ENCODE results near the gene RTBDN.

Gene RTBDN

DNA sequence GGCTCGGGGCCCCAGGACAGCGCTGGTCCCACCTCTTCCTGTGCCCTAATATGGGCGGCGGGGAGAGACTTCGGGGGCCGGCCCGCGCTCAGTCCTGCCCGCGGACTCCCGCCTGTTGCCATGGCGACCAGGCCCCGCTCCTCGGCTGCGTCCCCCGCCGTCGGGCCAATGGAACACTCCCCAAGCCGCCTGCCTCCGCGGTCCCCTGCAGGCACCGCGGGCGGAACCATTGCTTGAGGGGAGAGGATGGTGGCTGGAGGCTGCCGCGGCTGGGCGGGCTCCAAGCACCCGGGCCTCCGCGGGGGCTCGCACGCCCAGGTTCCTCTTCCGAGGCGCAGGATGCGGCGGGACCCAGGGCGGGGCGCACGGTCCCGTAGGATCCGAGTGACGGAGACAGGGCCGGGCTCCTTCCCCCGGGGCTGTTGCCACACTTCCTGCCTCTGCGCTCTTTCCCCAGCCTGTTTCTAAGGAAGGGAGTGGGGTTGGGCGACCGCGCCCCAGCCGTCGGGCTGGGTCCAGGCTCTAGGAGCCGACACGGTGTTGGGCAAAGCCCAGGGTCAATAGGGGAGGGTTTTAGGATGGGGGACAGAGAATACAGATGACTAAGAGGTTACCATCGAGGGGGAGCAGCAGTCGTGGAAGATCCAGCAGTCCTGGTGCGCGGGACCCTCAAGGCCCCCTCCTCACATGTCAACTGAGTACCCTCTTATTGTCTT lies 44.3 kb downstream of the RTBDN start:
- Histone ChIP-seq H2AFZ (ENCODE audit: low read length, unreplicated experiment) (no peak overlapping the region), H3K4me1 (ENCODE audit: control insufficient read depth, insufficient read depth, low read length, unreplicated experiment) (peaks cover 41% of the 10 kb centered on the region), H3K27ac (ENCODE audit: low read depth, low read length) (peak overlapping the region; percentile 100), H3K4me3 (ENCODE audit: low read depth, low read length) (peak overlapping the region; percentile 93), H3K79me2 (ENCODE audit: control insufficient read depth, insufficient read depth, low read length, unreplicated experiment) (peaks cover 20% of the 10 kb centered on the region), H3K36me3 (ENCODE audit: insufficient read depth, low read length) (no peaks in the 10 kb centered on the region), H3K27me3 (ENCODE audit: insufficient read depth, low read length) (no peaks in the 10 kb centered on the region)

DNA sequence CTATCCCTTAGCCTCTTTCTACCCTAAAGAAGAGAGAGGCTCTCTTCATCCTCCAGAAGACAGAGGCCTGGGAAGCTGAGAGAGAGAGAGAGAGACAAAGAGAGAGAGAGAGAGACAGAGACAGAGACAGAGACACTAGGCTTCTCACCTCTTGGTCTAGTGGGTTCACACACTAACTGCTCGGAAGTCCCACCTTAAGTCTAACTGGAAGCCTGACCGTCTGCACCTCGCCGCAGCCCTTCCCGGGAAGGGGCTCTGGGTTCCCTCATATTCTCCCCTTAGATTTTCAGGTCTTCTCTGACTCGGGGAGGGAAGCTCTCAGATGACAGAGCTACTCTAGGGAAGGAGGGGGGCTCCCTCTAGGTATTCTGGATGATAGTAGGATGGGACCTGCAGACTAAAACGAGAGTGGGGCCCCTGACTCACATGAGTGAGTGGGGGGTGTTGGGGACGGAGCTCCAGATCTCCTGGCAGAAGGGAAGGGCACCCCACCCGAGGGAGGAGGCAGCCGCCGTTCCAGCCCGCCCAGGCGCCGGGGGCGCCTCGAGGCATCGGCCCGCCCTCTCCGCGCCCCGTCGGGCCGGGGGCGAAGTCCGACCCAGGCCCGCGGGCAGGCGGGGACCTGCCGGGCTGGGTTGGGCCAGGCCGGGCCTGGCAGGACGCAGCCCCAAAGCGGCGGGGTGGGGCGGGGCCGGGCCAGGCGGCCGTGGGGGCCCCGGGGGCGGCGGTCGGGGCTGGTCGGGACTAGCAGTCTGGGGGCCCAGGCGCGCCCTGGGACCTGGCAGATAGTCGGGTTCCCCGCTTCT lies 45.1 kb downstream of the RTBDN start:
- peaks cover 20% of the 10 kb centered on the region for H3K79me2 ChIP-seq (ENCODE audit: control insufficient read depth, insufficient read depth, low read length, unreplicated experiment)
- peak overlapping the region; percentile 100 for H3K27ac ChIP-seq (ENCODE audit: low read depth, low read length)
- peak overlapping the region; percentile 50 for H2AFZ ChIP-seq (ENCODE audit: low read length, unreplicated experiment)
- H3K4me3 ChIP-seq (ENCODE audit: low read depth, low read length): peak overlapping the region; percentile 93
- no peaks in the 10 kb centered on the region for H3K36me3 ChIP-seq (ENCODE audit: insufficient read depth, low read length)
- H3K27me3 ChIP-seq (ENCODE audit: insufficient read depth, low read length): no peaks in the 10 kb centered on the region
- peaks cover 44% of the 10 kb centered on the region for H3K4me1 ChIP-seq (ENCODE audit: control insufficient read depth, insufficient read depth, low read length, unreplicated experiment)

DNA sequence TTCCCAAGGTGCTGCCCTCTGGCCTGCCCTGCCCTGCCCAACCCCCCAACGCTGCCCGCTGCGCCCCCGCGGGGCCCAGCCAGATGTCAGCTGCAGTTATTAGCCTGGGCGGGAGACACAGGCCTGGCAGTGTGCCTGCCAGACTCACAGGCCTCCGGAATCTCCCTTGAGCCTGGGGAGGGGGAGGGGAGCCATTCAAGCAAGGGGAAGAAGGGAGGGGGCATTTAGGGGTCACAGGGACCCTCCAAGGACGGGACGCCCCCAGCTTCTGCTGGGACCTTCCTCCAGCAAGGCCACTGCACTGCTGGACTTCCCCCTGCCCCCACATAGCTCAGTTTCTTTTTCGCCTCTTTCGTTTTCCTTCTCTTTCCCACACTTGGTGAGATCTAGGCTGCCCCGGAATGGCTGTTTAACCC lies 45.7 kb downstream of the RTBDN start:
- no peaks in the 10 kb centered on the region for H3K36me3 ChIP-seq (ENCODE audit: insufficient read depth, low read length)
- peaks cover 20% of the 10 kb centered on the region for H3K79me2 ChIP-seq (ENCODE audit: control insufficient read depth, insufficient read depth, low read length, unreplicated experiment)
- peak overlapping the region; percentile 50 for H2AFZ ChIP-seq (ENCODE audit: low read length, unreplicated experiment)
- H3K27me3 ChIP-seq (ENCODE audit: insufficient read depth, low read length): no peaks in the 10 kb centered on the region
- H3K4me3 ChIP-seq (ENCODE audit: low read depth, low read length): peak overlapping the region; percentile 93
- H3K4me1 ChIP-seq (ENCODE audit: control insufficient read depth, insufficient read depth, low read length, unreplicated experiment): peaks cover 50% of the 10 kb centered on the region
- H3K27ac ChIP-seq (ENCODE audit: low read depth, low read length): peak overlapping the region; percentile 100

DNA sequence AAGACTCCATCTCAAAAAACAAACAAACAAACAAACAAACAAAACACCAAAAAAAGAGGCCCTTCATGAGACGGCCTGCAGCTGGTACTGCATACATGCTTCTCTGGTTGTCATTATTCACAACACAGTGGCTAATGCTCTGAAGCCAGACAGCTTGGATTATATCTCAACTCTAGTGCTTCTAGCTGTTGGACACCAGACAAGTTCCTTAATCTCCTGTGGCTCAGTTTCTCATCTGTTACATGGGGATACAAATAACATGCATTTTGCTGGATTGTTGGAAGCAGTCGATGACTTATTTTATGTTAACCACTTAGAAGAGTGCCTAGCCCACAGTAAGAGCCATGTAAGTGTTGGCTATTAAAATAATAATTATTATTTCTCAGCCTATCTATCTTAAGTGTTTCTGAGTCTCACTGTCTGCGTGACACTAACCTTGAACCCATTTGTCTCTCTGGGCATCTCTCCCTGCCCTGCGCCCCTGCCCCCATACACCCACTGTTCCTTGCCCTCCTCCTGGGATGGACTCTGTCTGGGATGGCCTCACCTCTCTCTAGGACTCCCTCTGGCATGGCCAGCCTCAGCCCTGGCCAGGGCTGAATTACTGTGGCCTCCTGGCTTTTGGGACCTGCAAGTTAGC lies 46.2 kb downstream of the RTBDN start:
- H2AFZ ChIP-seq (ENCODE audit: low read length, unreplicated experiment): no peak overlapping the region
- peak overlapping the region; percentile 100 for H3K27ac ChIP-seq (ENCODE audit: low read depth, low read length)
- peak overlapping the region; percentile 93 for H3K4me3 ChIP-seq (ENCODE audit: low read depth, low read length)

DNA sequence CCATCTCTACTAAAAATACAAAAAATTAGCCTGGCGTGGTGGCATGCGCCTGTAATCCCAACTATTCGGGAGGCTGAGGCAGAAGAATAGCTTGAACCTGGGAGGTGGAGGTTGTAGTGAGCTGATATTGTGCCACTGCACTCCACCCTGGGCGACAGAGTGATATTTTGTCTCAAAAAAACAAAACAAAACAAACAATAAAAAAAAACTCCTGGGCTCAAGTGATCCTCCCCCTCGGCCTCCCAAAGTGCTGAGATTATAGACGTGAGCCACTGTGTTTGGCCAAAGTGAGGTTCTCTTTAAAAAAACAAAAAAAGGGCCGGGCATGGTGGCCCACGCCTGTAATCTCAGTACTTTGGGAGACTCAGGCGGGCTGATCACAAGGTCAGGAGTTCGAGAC lies 46.9 kb downstream of the RTBDN start:
- no peaks in the 10 kb centered on the region for H3K36me3 ChIP-seq (ENCODE audit: insufficient read depth, low read length)
- no peak overlapping the region for H3K27ac ChIP-seq (ENCODE audit: low read depth, low read length)
- no peak overlapping the region for H3K4me3 ChIP-seq (ENCODE audit: low read depth, low read length)
- no peaks in the 10 kb centered on the region for H3K27me3 ChIP-seq (ENCODE audit: insufficient read depth, low read length)
- H3K79me2 ChIP-seq (ENCODE audit: control insufficient read depth, insufficient read depth, low read length, unreplicated experiment): peaks cover 11% of the 10 kb centered on the region
- H3K4me1 ChIP-seq (ENCODE audit: control insufficient read depth, insufficient read depth, low read length, unreplicated experiment): peaks cover 60% of the 10 kb centered on the region
- H2AFZ ChIP-seq (ENCODE audit: low read length, unreplicated experiment): no peak overlapping the region

More for the DNA sequence above, 46.2 kb downstream of the RTBDN start:
- H3K27me3 ChIP-seq (ENCODE audit: insufficient read depth, low read length): no peaks in the 10 kb centered on the region
- no peaks in the 10 kb centered on the region for H3K36me3 ChIP-seq (ENCODE audit: insufficient read depth, low read length)
- peaks cover 55% of the 10 kb centered on the region for H3K4me1 ChIP-seq (ENCODE audit: control insufficient read depth, insufficient read depth, low read length, unreplicated experiment)
- peaks cover 18% of the 10 kb centered on the region for H3K79me2 ChIP-seq (ENCODE audit: control insufficient read depth, insufficient read depth, low read length, unreplicated experiment)

DNA sequence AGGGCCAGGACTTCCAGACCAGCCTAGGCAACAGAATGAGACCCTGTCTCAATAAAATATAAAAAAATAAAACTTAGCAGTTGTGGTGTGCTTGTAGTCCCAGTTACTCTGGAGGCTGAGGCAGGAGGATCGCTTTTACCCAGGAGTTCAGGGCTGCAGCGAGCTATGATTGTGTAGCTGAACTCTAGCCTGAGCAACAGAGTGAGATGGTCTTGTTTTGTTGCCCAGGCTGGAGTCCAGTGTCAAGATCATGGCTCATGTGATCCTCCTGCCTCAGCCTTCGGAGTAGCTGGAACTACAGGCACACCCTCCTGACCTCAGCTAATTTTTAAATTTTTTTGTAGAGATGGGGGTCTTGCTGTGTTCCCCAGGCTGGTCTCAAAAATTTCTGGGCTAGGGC lies 47.4 kb downstream of the RTBDN start:
- Histone ChIP-seq H3K36me3 (ENCODE audit: insufficient read depth, low read length) (no peaks in the 10 kb centered on the region), H3K79me2 (ENCODE audit: control insufficient read depth, insufficient read depth, low read length, unreplicated experiment) (peaks cover 6% of the 10 kb centered on the region), H3K27ac (ENCODE audit: low read depth, low read length) (no peak overlapping the region), H3K27me3 (ENCODE audit: insufficient read depth, low read length) (no peaks in the 10 kb centered on the region), H3K4me1 (ENCODE audit: control insufficient read depth, insufficient read depth, low read length, unreplicated experiment) (peaks cover 65% of the 10 kb centered on the region), H3K4me3 (ENCODE audit: low read depth, low read length) (no peak overlapping the region), H2AFZ (ENCODE audit: low read length, unreplicated experiment) (no peak overlapping the region)

DNA sequence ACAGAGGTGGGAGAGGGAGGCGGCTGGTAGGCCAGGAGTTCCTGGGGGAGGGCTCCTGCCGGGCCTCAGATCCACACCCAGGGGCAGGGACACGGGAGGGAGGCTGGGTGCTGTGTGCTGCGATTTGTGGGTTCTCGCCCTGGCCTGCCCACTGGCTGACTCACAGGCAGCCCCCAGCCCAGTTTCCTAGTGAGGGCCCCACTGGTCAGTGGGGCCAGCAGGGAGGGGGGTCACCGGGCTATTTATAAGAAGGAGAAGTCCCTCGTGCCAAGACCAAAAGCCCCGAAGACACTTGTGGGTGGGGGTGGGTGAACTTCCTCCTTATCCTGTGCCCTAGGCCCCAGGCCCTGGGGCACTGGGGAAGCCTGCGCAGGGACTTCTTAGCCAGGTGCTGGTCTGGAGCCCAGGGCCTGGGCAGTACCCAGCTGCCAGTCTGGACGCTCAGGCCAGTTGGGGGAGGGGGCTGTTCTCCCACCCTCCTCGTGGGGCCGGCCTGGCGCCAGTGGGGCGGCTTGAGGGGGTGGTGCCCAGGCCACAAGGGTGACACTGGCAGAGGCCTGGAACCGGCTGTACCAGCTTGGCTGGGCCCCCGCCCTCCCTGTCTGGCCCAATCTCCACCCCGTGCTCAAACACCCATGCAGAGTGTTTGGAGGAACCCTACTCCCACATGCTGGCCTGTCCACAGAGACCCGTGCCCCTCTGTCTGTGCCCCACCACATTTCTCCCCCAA lies 48.1 kb downstream of the RTBDN start:
- peak overlapping the region; percentile 44; the same call in 1 of the 2 replicates for H3K27ac ChIP-seq (ENCODE audit: low read depth, low read length)
- peaks cover 68% of the 10 kb centered on the region for H3K4me1 ChIP-seq (ENCODE audit: control insufficient read depth, insufficient read depth, low read length, unreplicated experiment)
- no peak overlapping the region for H2AFZ ChIP-seq (ENCODE audit: low read length, unreplicated experiment)

DNA sequence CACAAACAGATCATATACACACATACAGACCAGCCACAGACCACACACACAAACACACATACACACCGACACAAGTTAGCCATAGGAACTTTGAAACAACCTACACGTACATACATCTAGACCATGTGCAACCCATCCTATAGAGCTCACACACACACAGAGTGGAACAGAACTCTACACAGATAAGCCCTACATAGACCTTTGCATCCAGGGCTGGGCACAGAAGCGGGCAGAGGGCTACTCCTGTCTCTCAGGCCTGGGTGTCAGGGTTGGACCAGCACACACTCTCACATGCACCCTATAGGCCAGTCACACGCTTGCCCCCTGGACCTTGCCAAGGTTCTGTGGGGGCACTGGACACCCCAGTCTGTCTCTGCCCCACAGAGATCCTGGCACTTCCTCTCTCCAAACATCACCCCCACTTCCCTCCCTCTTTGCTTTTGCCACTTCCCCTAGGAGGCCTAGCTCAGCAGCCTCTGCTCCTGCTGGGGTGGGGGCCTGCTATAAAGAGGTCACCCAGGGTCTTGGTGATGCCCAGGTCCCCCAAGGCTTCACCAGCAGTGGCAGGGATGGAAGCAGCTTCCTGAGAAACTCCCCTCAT lies 48.8 kb downstream of the RTBDN start:
- Histone ChIP-seq H3K27me3 (ENCODE audit: insufficient read depth, low read length) (no peaks in the 10 kb centered on the region), H3K4me3 (ENCODE audit: low read depth, low read length) (no peak overlapping the region), H2AFZ (ENCODE audit: low read length, unreplicated experiment) (no peak overlapping the region), H3K36me3 (ENCODE audit: insufficient read depth, low read length) (no peaks in the 10 kb centered on the region), H3K4me1 (ENCODE audit: control insufficient read depth, insufficient read depth, low read length, unreplicated experiment) (peaks cover 63% of the 10 kb centered on the region), H3K79me2 (ENCODE audit: control insufficient read depth, insufficient read depth, low read length, unreplicated experiment) (no peaks in the 10 kb centered on the region), H3K27ac (ENCODE audit: low read depth, low read length) (peak overlapping the region; percentile 44)

More for the DNA sequence above, 48.1 kb downstream of the RTBDN start:
- Histone ChIP-seq H3K36me3 (ENCODE audit: insufficient read depth, low read length) (no peaks in the 10 kb centered on the region), H3K79me2 (ENCODE audit: control insufficient read depth, insufficient read depth, low read length, unreplicated experiment) (no peaks in the 10 kb centered on the region), H3K4me3 (ENCODE audit: low read depth, low read length) (no peak overlapping the region), H3K27me3 (ENCODE audit: insufficient read depth, low read length) (no peaks in the 10 kb centered on the region)

DNA sequence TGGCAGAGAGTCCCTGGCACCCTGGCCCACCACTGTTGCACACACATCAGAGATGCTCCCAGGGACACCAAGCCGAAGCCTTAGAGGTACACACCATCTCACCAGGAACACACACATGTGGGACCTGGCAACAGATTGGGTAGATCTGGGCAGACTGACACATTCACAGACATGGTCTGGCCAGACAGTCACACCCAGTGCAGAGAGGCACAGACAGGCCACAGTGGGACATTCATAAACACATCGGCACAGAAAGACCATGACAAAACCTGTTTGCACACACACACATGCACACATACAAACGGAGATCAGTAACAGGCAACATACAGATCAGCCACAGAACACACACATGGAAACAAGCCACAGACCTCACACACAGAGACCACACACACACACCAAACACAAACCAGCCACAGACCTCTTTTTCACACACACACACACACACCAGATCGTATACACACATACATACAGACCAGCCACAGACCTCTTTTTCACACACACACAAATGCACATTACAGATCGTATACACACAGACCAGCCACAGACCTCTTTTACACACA lies 49.4 kb downstream of the RTBDN start:
- Histone ChIP-seq H3K4me1 (ENCODE audit: control insufficient read depth, insufficient read depth, low read length, unreplicated experiment) (peaks cover 60% of the 10 kb centered on the region), H3K4me3 (ENCODE audit: low read depth, low read length) (no peak overlapping the region), H3K27ac (ENCODE audit: low read depth, low read length) (peak overlapping the region; percentile 92; the same call in 1 of the 2 replicates), H3K36me3 (ENCODE audit: insufficient read depth, low read length) (no peaks in the 10 kb centered on the region), H3K27me3 (ENCODE audit: insufficient read depth, low read length) (no peaks in the 10 kb centered on the region), H2AFZ (ENCODE audit: low read length, unreplicated experiment) (no peak overlapping the region), H3K79me2 (ENCODE audit: control insufficient read depth, insufficient read depth, low read length, unreplicated experiment) (no peaks in the 10 kb centered on the region)
